GM19455 (cell line): ENCODE results near the gene LATS2.

Experiments used
- ATAC-seq: cut with Tn5 transposase; IDR thresholded peaks from one replicate; pipeline ENCODE4 v1.9.1; 2021; ENCODE audit not compliant: unreplicated experiment

LATS2 gene

DNA sequence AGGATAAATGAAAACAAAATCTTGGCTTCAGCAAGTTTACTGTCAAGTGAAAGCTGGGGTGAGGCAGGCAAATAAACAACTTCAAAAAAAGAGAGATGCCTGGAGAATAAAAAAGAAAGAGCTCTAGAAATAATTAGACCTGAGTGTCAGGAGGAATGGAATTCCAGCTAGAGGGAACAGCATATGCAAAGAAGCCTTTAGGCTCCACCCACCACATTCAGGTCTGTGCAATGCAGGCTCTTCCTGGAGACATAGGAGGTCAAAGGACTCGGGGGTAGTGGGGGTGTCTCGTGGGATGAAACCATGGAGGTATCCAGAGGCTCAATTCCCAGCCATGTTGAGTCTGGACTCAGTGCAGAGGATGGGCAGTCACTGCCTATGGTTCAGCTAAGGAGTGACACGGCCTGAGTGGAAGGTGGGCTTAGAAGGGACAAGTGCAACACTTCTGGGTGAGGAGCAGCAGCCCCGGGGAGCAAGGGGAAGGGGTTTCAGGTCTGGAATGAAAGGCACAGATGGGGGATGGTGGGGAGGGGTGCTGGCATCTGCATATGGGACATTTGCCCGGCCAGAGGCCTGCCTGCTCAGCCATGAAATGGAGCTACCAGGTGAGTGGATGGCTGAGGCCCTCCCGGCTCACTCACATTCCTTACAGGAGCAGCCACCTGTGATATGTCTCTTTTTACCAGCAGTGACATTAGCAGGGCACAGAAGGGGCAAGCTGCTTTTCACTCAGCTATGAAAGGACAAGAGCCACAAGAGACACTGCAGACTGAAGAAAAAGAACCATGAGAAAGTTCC lies 12.3 kb downstream of the LATS2 start:
- no peak for ATAC-seq

DNA sequence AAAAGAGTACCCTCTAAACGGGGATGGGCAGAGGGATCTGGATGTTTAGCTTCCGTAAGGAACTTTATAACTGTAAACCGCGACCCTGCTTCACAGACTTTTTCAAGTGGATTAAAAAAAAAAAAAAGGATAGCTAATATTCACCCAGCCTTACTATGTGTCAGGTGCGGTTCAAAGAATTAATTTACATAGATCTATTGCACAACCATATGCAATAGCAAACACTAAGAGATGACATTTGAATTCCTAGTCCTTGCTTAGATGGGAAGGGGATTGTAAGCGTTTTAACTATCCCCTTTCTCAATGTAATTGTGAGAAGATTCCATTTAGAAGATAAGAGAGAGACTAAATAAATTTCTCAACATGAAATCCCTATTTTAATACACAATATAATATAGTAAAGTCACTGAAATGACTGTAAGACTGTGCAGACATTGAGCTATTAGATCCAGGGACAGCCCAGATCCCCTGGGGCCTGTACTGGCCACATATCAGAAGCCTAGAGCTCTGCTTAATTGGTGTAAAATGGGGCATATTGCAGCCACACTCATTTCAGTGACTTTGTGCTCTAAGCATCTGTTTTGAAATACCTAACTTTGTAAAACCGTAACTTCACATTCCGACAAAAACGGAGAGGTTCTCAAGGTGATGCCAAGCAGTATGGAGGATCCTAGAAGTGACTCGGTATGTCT lies 13.6 kb downstream of the LATS2 start:
- no peak for ATAC-seq

DNA sequence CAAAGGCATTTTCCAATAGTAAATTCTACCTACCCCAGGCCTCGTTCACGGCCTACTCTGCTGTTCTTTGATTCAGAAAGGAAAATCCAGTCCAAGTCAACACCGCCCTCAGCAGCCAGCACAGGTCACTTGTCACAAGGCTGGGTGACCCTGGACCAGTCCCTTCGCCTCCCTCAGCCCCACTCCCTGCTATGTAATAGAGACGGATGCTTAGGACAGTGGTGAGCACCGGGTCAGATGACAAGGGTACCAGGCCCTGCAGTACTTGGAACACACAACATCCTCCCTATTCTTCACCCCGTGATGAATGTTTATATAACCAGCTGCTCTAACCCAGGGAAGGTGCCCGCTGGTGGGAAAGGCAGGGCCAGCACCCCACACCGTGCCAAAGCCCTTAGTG lies 14.3 kb downstream of the LATS2 start:
- ATAC-seq: no peak

DNA sequence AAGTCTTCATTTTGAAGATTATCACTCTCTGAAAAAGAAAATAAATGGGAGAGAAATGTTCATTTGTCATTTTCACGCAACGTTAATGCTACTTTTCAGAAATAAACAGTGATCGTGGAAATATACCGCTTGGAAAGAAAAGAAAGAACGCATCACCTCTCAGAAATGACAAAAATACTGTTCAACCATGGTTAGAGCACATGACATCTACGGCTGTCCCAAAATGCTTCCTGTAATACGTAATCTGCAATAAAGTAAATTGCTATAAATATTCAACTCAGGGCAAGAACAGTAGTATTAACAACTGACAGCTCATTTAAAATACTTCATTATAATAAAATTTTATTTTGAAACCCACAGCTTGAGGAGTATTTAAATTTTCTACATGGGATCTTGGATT lies 15.2 kb downstream of the LATS2 start:
- no peak for ATAC-seq

DNA sequence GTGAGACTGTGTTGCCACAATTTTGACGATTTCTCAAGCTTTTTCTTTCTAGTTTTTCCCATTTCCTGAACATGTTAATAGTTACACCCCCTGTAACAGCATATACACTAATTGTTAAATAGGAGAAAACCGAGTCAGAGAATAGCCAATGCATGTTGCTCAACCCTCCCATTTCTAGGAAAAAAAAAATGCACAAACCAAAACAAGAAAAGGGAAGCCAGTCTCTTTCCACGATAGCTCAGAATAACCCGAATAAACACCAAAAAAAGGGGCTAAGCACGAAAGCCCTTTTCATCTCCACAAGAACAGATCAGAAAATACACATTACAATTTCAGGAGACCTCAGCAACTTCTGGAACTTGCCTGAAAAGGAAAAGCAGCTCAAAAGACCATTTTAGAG lies 16.3 kb downstream of the LATS2 start:
- no peak for ATAC-seq

DNA sequence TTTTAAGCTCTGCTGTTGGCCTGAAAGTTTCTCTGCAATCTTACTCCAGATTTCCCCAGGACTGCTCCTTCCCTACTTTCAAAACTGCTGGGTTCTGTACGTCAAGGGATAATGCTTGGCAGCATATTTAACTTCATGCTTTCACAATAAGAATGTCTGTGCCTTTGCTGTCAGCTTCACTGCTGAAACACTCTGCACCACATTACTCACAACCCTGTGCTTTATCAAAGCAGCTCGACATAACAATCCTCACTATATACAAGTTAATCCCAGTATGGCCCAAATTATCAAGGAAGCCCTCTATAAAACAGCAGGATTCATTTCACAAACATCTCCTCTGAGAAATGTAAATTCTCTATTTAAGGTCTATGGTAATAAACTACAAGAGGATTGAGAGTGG lies 17.5 kb downstream of the LATS2 start:
- ATAC-seq: no peak

DNA sequence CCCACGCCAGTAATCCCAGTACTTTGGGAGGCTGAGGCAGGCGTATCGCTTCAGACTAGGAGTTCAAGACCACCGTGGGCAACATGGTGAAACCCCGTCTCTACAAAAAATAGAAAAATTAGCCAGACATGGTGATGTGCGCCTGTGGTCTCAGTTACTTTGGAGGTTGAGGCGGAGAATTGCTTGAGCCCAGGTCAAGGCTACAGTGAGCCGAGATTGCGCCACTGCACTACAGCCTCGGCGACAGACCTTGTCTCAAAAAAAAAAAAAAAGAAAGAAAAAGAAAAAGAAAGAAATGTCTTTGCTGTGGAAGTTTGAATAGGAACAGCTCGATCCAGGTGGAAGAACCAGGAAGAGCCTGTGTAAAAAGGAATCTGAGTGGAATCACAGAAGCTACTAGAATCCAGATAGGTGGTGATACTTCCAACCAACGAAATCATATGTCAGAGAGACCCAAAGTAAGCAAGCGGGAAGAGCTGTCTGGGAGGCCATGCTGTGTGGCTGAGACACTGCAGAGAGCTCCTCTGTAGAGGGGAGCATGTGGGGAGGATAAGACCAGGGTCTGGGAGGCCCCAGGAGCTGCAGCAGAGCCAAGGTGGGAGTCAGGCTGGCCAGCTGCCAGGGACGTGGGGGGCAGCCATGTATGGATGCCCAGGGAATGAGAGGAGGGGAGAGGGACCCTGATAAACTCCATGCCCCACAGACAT lies 21.1 kb downstream of the LATS2 start:
- no peak for ATAC-seq

DNA sequence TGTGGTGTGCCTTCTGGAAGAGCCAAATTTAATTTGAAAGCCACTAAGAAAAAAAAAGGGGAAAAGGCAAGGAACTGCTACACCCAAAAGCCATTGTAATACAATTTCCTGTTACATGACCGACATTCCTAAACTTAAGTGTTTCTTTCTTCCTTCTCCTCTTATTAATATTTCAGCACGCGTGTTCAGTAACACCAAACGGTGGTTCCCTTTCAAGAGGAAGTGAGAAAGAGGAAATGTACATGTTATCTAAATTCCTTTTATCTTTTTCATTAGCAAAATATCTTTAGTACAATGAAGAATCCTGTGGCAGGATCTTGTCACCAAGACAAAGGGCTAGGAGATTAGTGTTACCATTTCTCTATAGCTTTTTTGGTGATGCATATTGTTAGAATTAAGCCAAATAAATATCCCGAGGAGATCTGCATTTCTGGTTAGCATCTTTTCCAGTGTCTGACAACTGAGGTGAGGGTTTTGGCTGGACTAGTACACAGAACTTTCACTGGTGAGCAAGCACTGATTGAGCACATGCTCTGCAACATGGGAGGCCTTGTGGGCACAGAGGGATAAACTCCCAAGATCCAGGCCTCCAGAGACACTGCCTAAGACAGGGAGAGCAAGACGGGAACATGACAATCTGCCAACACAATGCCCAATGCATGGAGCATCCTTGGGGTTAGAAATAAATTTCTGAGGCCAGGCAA lies 22.1 kb downstream of the LATS2 start:
- no peak for ATAC-seq

DNA sequence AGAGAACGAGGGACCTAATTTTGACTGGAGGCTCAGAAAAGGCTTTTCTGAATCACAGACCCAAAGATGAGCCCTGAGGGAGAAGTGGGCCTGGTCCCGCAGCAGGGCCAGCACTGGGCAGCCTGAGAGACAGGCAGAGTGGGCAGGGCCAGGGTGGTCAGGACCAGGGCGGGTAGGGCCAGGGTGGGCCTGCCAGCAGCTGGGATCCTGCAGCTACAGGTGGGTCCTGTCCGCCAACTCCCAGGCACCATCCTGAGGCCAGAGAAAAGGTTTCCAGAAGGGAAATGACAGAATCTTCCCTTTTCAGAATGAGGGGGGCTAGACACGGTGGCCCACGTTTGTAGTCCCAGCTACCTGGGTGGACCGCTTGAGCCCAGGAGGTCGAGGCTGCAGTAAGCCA lies 23.7 kb downstream of the LATS2 start:
- ATAC-seq: no peak

DNA sequence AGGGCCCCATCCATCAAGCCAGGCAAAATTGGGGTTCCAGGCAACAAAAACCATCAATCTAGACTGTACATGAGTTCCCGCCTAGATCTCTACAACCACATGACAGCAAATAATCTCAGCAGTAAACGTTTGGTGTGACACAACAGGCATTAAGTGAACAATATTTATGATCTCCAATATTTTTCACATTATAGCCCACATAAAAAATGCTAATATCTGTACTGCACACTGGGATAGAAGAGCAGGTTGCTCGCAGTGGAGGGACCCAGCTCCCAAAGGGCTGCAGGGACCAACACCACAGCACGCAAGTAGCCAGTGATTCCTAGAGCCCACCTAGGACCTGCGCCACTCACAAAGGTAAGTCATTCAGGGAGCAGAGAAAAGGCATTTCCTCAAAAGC lies 25.9 kb downstream of the LATS2 start:
- ATAC-seq: no peak

DNA sequence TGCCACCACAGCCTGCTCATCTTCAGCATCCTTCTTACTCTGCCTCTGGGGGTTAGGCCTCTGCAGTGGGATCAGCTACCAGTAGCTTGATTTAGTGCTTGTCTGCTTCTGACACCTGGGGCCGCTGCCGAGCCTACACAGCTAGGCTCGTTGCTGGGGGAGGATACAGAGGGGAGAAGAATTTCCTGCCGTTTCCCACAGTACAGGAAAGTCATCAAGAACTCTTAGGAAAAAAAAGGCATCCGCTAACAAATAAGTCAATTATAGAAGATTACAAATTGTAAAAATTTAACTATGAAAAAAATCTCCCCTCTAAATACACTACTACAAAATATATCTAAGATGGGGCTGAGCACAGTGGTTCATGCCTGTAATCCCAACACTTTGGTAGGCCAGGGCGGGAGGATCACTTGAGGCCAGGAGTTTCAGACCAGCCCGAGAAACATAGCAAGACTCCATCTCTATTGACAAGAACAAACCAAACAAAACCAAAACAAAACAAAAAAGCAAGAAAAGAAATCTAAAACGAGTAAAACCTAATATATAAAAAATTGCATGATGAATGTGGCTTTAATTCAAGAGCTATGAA lies 26.7 kb downstream of the LATS2 start:
- ATAC-seq: no peak

DNA sequence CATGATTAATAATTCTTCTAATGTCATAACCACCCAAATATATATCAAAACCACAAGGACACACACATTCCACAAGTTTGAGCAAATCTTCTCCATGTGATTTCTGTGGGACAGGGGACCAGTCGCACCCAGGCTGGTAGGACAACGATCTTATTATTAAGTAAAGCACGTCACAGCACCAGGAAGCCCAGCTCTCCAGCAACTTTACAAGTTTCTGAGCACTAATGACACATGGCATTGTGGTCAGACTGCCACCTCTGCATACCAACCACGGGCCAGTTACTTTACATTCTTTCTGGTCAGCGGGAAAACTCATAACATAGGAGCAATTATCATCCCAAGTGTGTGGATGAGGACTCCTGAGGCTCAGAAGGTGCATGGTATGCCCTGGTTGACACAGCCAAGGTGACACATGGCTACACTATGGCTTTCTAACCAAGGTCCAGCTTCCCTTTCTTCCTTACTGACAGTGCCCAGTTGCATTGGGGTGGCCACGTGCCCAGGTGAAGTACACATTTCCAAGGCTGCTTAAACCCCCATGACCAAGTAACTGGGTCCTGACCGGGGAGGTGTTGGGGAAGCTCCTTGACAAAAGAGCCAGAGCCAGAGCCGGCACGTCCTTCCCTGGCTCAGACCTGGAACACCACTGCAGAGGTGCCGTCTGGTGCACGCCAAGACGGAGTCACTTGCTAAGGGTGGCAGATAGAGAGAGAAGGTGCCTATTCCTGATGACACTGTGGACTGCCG lies 27.4 kb downstream of the LATS2 start:
- ATAC-seq: no peak

DNA sequence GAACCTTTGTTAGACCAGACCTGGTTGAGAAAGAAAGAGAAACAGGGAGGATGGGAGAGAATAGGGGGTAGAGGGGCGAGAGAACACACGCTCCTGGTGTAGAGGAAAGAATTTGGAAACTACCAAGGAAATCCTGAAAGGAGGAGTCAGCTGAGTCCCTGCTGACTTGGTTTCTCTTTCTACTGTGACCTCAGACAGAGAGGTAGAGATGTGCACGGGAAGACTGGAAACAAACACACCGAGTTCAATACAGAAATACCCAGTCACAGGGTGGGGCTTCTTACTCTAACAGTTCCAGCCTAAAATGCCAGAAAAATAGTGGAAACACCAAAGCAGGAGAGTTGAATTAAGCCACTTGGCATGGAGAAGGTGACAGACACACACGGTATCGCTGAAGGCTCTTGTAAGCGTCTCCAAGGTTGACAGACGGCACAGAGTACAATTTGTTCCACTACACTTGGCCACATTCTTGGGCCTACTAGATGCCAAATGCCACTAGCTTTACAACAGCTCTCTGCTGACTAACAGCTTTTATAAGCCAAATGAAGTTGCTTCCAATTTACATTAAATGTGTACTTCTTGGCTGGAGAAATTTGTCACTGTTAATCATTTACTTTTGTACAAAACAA lies 28.1 kb downstream of the LATS2 start:
- no peak for ATAC-seq

DNA sequence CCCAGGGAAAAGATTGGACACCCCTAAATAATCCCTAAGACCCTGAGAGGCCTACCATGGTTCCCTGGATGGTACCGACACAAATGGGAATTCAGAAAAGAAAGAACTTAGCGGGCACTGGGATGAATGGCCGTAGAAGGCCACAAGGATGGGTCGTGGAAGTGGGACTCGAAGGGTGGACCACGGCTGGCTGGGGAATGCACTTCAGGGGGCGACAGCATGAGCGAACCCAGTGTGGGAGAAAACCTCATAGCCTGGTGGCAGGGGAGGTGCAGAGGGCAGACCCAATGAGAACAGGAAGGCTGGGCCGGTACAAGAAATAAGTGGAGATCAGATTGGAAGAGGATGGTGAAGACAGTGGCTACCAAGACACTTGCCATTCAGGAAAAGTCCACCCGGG lies 28.7 kb downstream of the LATS2 start:
- no peak for ATAC-seq

DNA sequence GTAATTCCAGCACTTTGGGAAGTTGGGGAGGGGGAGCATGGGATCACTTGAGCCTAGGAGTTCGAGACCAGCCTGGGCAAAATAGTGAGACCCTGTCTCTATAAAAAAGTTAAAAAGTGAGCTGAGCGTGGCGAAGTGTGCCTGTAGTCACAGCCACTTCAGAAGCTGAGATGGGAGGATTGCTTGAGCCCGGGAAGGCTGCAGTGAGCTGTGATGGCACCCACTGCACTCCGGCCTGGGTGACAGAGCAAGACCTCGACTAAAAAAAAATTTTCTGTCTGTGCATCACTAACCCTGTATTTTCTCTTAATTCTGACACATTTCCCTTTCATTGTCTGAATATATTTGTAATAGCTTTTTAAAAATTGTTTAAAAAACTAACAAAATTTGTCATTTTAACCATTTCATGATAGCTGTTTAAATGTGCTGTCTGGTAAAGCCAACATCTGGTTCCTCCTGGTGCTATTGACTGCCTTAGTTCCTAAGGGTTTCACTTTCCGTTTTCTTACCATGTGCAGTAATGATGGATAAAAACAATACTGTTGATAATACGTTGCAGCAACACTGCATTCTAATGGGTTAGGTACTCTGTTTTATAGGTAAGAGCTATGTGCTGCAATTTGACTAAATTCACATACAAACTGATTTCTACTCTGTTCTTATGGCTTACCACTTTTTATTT lies 29.7 kb downstream of the LATS2 start:
- ATAC-seq: no peak

DNA sequence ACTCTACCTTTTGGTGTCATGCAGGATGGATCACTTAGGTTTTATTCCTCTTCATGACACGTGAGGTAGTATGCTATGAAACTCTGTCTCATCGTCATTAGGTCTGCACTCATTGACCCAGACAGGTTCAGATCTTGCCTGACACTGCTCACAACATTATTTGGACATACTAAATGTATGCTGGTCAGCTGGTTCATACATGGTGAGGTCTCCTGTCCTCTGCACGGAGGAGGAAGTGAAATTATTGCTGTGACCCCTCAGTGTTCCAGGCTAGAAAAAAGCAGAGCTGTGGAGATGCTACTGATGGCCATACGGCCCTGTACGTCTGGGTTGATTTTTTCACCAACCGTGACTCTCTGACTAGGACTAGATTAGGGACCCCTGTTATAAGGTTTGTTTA lies 35.8 kb downstream of the LATS2 start:
- no peak for ATAC-seq

DNA sequence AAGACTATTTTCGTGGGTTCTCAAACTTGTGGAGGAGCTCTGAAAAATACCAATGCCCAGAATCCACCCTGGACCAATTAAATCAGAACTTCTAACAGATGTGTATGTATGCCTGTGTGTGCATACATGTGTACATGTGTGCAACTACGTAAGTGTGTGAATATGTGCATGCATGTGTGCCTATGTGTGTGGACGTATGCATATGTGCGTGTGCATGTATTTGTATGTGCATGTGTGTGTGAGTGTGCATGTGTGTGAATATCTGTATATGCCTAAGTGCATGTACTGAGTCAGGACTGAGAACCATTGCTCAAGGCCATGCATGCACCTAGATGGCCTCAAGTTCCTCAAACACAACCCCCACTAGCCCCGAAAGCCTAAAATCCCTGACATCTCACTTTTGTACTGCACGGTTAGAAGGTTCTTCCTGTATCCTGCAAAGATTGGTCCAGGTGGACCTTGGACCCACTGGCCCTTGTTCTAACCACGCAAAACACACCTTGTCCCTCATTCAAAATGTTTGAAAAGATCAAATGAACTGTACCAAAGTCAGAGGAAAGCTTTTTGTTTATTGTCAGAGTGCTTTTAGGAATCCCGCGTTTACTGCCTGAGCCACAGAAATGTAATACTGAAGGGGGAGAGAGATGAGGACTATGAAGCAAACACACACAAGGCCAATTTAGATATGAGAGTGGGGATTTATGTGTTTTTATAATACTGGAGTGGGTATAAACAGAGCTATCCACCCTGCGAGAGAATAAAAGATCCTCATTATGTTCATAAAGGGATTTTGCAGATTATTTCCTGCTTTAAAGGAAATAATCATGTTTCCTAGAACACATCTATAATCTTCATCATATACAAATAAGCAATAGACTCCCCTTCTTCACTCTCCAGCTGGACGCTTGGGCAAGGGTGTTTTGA lies 39.1 kb downstream of the LATS2 start:
- ATAC-seq: no peak

DNA sequence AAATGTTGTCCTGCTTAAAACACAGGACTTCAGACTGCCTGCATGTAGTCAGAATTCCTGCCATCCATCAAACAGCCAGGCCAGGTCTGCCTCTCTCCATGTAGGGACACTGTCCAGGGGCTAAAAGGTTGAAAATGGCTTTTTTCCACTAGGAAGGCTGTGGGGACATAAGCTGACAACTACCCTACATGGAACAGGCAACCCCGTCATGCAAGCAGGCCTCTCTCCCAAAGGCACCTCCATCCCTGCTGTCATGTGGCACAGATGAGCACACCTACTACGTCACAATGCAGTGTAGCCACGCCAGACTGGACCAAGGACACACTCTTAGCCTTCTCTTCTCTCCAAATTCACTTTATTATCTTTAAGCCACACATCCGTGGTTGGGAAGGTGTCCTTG lies 40.8 kb downstream of the LATS2 start:
- no peak for ATAC-seq
